HEK293T (cell line): ENCODE measurements around the gene OR8D2.

Experiments
- FOXK2 ChIP-seq: fragments of 450-650 bp; IDR thresholded peaks from 2 replicates; pipeline ENCODE4 v1.6.1; 2016; ENCODE audit warnings: mild to moderate bottlenecking
- NFRKB ChIP-seq: fragments of 450-650 bp; IDR thresholded peaks from 2 replicates; pipeline ENCODE4 v1.6.1; 2016; ENCODE audit warnings: mild to moderate bottlenecking, moderate library complexity

DNA sequence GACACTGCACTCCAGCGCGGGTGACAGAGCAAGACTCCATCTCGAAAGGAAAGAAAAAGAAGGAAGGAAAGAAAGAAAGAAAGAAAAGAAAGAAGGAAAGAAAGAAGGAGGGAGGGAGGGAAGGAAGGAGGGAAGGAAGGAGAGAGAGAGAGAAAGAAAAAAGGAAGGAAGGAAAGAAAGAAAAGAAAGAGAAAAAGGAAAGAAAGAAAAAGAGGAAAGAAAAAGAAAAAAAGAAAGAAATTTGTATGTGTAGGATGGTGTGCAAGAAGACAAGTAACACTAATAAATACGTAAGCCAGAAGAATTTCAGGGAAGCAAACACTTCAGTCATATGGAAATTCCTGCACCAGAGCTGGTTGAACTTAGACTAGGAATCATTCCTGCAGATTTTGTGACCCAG lies 6.9 kb downstream of the OR8D2 start:
- no peak for TF ChIP-seq FOXK2
- TF ChIP-seq NFRKB: no peak
